Cardiac ventricle fibroblast (primary cell): ENCODE results near the gene SIRT4. TPM values are rescaled to one million over a fixed set of nuclear protein-coding genes. Genes with fewer than 3 reads are reported as not detected.

Source experiments
- total RNA-seq: library from RNA; depleted of rRNA; stranded (reverse); fragments of >200 nt; gene quantifications from 2 replicates; pipeline ENCODE4 v1.2.3, GENCODE V29; 2015

The SIRT4 gene
- 0.50 and 2.6 TPM in 2 replicates for total RNA-seq

GRCh38 chr12:120301962-120302815 lies at the start of gene SIRT4:
Gene SIRT4, plus strand, starts transcription at chr12:120302321. Its CDS starts 1,241 bp downstream, at chr12:120303562.

GRCh38 chr12:120265473-120266179 lies 36.5 kb upstream of the SIRT4 start, which contains the start of gene PXN:
Gene PXN, minus strand, starts transcription at chr12:120265730. Its CDS starts 101 bp downstream, at chr12:120265629.

GRCh38 chr12:120292661-120293531 lies 9.2 kb upstream of the SIRT4 start, which contains the start of gene RNU4-1:
Gene RNU4-1, minus strand, starts transcription at chr12:120293237.

GRCh38 chr12:120327593-120327992 lies 25.5 kb downstream of the SIRT4 start, which contains the start of gene PLA2G1B:
Gene PLA2G1B, minus strand, starts transcription at chr12:120327779. Its CDS starts 26 bp downstream, at chr12:120327753.

Other genes starting within 250 kb of the SIRT4 start
- 15.2 and 18.4 TPM in 2 replicates for gene RAB35, start 185.6 kb upstream of the SIRT4 start, total RNA-seq
- gene GCN1, start 107.6 kb upstream of the SIRT4 start, total RNA-seq, result 49.6 and 50.7 TPM in 2 replicates
- 3,449 and 3,504 TPM in 2 replicates for gene RPLP0, start 101.2 kb upstream of the SIRT4 start, total RNA-seq
- gene PXN, start 36.6 kb upstream of the SIRT4 start, total RNA-seq, result 60.2 and 63.2 TPM in 2 replicates
- under 0.01 TPM in 2 replicates for gene RNU4-2, start 10.4 kb upstream of the SIRT4 start, total RNA-seq
- under 0.01 TPM in 2 replicates for gene RNU4-1, start 9.1 kb upstream of the SIRT4 start, total RNA-seq
- gene PLA2G1B, start 25.5 kb downstream of the SIRT4 start, total RNA-seq, result not detected in 2 replicates
- gene MSI1, start 66.8 kb downstream of the SIRT4 start, total RNA-seq, result not detected in 2 replicates
- 355 and 387 TPM in 2 replicates for gene COX6A1, start 135.8 kb downstream of the SIRT4 start, total RNA-seq
- 22.5 and 27.4 TPM in 2 replicates for gene TRIAP1, start 144.1 kb downstream of the SIRT4 start, total RNA-seq
- gene GATC, start 144.1 kb downstream of the SIRT4 start, total RNA-seq, result 15.5 and 15.8 TPM in 2 replicates
- gene SRSF9, start 167.4 kb downstream of the SIRT4 start, total RNA-seq, result 58.2 and 58.8 TPM in 2 replicates
- 242 and 291 TPM in 2 replicates for gene DYNLL1, start 193.8 kb downstream of the SIRT4 start, total RNA-seq
- gene COQ5, start 226.8 kb downstream of the SIRT4 start, total RNA-seq, result 17.8 and 24.1 TPM in 2 replicates
- gene RNF10, start 232.0 kb downstream of the SIRT4 start, total RNA-seq, result 78.5 and 86.4 TPM in 2 replicates